Measurements from ENCODE around the gene BRF1.

BRF1 gene

GRCh38 chr14:105207460-105207901 lies 93.3 kb downstream of the BRF1 start:
- no peak overlapping the region for H3K4me3 ChIP-seq (ENCODE audit: low read length, poor library complexity, severe bottlenecking)
- no peaks in the 10 kb centered on the region for H3K9me2 ChIP-seq (replicated peaks; ENCODE audit: low read depth, low read length)
- H3K4me1 ChIP-seq (ENCODE audit: insufficient read depth, low read length, poor library complexity, severe bottlenecking): peaks cover 9% of the 10 kb centered on the region
- H3K9ac ChIP-seq (ENCODE audit: low read depth, low read length, poor library complexity, severe bottlenecking): no peak overlapping the region
- no peaks in the 10 kb centered on the region for H3K27me3 ChIP-seq (ENCODE audit: insufficient read depth, low read length, poor library complexity, severe bottlenecking)
- H3F3A ChIP-seq (ENCODE audit: low read depth): no peaks in the 10 kb centered on the region
- TF ChIP-seq EZH2phosphoT487 (IDR thresholded peaks at IDR 0.05; ENCODE audit: borderline replicate concordance): no peak
- peak; percentile 19; the same call in 1 of the 2 replicates for TF ChIP-seq CTCF (conservative IDR thresholded peaks at IDR 0.05; ENCODE audit: low read length)
- H3K79me2 ChIP-seq (ENCODE audit: insufficient read depth, low read length): no peaks in the 10 kb centered on the region
- no peaks in the 10 kb centered on the region for H3K9me3 ChIP-seq (ENCODE audit: insufficient read depth, low read depth, low read length)
- H2AFZ ChIP-seq (ENCODE audit: low read length): no peak overlapping the region
- no peaks in the 10 kb centered on the region for H4K20me1 ChIP-seq (ENCODE audit: insufficient read depth, low read length, poor library complexity, severe bottlenecking)
- no peak overlapping the region for H3K4me2 ChIP-seq (ENCODE audit: low read depth, low read length, poor library complexity, severe bottlenecking)
- peaks cover 28% of the 10 kb centered on the region; the same call in 1 of the 2 replicates for H3K36me3 ChIP-seq (ENCODE audit: insufficient read depth, low read length)

GRCh38 chr14:105206873-105207272 lies 93.9 kb downstream of the BRF1 start:
- Histone ChIP-seq H3K9me3 (ENCODE audit: insufficient read depth, low read depth, low read length) (no peaks in the 10 kb centered on the region), H3K36me3 (ENCODE audit: insufficient read depth, low read length) (peaks cover 23% of the 10 kb centered on the region; the same call in 1 of the 2 replicates), H3K9ac (ENCODE audit: low read depth, low read length, poor library complexity, severe bottlenecking) (no peak overlapping the region), H3K4me3 (ENCODE audit: low read length, poor library complexity, severe bottlenecking) (no peak overlapping the region), H3F3A (ENCODE audit: low read depth) (no peaks in the 10 kb centered on the region), H3K4me2 (ENCODE audit: low read depth, low read length, poor library complexity, severe bottlenecking) (no peak overlapping the region), H3K79me2 (ENCODE audit: insufficient read depth, low read length) (no peaks in the 10 kb centered on the region), H3K27me3 (ENCODE audit: insufficient read depth, low read length, poor library complexity, severe bottlenecking) (no peaks in the 10 kb centered on the region), H4K20me1 (ENCODE audit: insufficient read depth, low read length, poor library complexity, severe bottlenecking) (no peaks in the 10 kb centered on the region), H2AFZ (ENCODE audit: low read length) (no peak overlapping the region), H3K4me1 (ENCODE audit: insufficient read depth, low read length, poor library complexity, severe bottlenecking) (peaks cover 15% of the 10 kb centered on the region), H3K9me2 (replicated peaks; ENCODE audit: low read depth, low read length) (no peaks in the 10 kb centered on the region)
- TF ChIP-seq EZH2phosphoT487 (IDR thresholded peaks at IDR 0.05; ENCODE audit: borderline replicate concordance): no peak

- Histone ChIP-seq H2AFZ (ENCODE audit: low read length) (no peak overlapping the region), H3F3A (ENCODE audit: low read depth) (no peaks in the 10 kb centered on the region), H3K4me3 (ENCODE audit: low read length, poor library complexity, severe bottlenecking) (no peak overlapping the region), H3K9me2 (replicated peaks; ENCODE audit: low read depth, low read length) (no peaks in the 10 kb centered on the region), H3K9me3 (ENCODE audit: insufficient read depth, low read depth, low read length) (no peaks in the 10 kb centered on the region), H4K20me1 (ENCODE audit: insufficient read depth, low read length, poor library complexity, severe bottlenecking) (no peaks in the 10 kb centered on the region), H3K4me2 (ENCODE audit: low read depth, low read length, poor library complexity, severe bottlenecking) (no peak overlapping the region), H3K4me1 (ENCODE audit: insufficient read depth, low read length, poor library complexity, severe bottlenecking) (peaks cover 25% of the 10 kb centered on the region), H3K79me2 (ENCODE audit: insufficient read depth, low read length) (no peaks in the 10 kb centered on the region), H3K36me3 (ENCODE audit: insufficient read depth, low read length) (peaks cover 16% of the 10 kb centered on the region; the same call in 1 of the 2 replicates), H3K9ac (ENCODE audit: low read depth, low read length, poor library complexity, severe bottlenecking) (no peak overlapping the region), H3K27me3 (ENCODE audit: insufficient read depth, low read length, poor library complexity, severe bottlenecking) (no peaks in the 10 kb centered on the region)
- TF ChIP-seq CTCF (conservative IDR thresholded peaks at IDR 0.05; ENCODE audit: low read length) (no peak), EZH2phosphoT487 (IDR thresholded peaks at IDR 0.05; ENCODE audit: borderline replicate concordance) (no peak)
Measured at GRCh38 chr14:105205673-105206208, 95.1 kb downstream of the BRF1 start.
